H1 (cell line): ENCODE measurements around the gene LRRC2. TPM values are rescaled to one million over a fixed set of nuclear protein-coding genes. Genes with fewer than 3 reads are reported as not detected.

Experiments used
- CTCF ChIA-PET: fragments of 300-600 bp; sonication (Branson Sonifier 250); formaldehyde crosslinking; loops from one replicate; lab custom pipeline; 2021; ENCODE audit not compliant: partially characterized antibody; lab: Charles Lee
- POLR2A ChIA-PET: fragments of 300-600 bp; sonication (Branson Sonifier 250); formaldehyde crosslinking; loops from one replicate; lab custom pipeline; 2021; ENCODE audit warnings: inconsistent platforms; ENCODE audit not compliant: partially characterized antibody; lab: Charles Lee
- DNase-seq, 2 experiments: peaks; one replicate each; pipeline versions ENCODE4 v3.0.0 to v3.0.0-alpha.2; 2010 to 2022; ENCODE audit warnings: low spot score in 2 of 2, low read depth in 1 of 2, mixed read lengths in 1 of 2
- FAIRE-seq: peaks from 2 replicates; lab custom pipeline; 2011; peaks lifted over from hg19 to GRCh38; lab: Jason Lieb, UNC
- H2AFZ ChIP-seq: 2 replicates; pipeline ENCODE4 v1.8.1; 2012; ENCODE audit warnings: low read length, inconsistent platforms
- H2AK5ac ChIP-seq: 2 replicates; pipeline ENCODE4 v1.6.1; 2013; ENCODE audit warnings: low read depth, low read length
- H2BK120ac ChIP-seq: replicated peaks from 2 replicates; pipeline ENCODE3; 2013; ENCODE audit warnings: low read depth, low read length, inconsistent platforms
- H2BK12ac ChIP-seq: 2 replicates; pipeline ENCODE4 v1.6.1; 2013; ENCODE audit warnings: low read depth, low read length
- H2BK15ac ChIP-seq: 2 replicates; pipeline ENCODE4 v1.6.1; 2013; ENCODE audit warnings: low read length
- H2BK20ac ChIP-seq: 2 replicates; pipeline ENCODE4 v1.6.1; 2013; ENCODE audit warnings: low read length
- H2BK5ac ChIP-seq: 2 replicates; pipeline ENCODE4 v1.6.1; 2013; ENCODE audit warnings: low read depth, low read length
- H3K14ac ChIP-seq: 2 replicates; pipeline ENCODE4 v1.6.1; 2013; ENCODE audit warnings: inconsistent platforms; ENCODE audit not compliant: insufficient read length
- H3K18ac ChIP-seq: 2 replicates; pipeline ENCODE4 v1.6.1; 2013; ENCODE audit warnings: low read length; ENCODE audit errors: extremely low read depth
- H3K23ac ChIP-seq: 2 replicates; pipeline ENCODE4 v1.6.1; 2013; ENCODE audit warnings: inconsistent platforms; ENCODE audit not compliant: insufficient read length
- H3K23me2 ChIP-seq: 2 replicates; pipeline ENCODE4 v1.6.1; 2013; ENCODE audit warnings: low read depth, low read length
- H3K27ac ChIP-seq: 2 replicates; pipeline ENCODE4 v1.6.1; 2011; ENCODE audit warnings: low read depth, low read length, inconsistent platforms
- H3K27me3 ChIP-seq, 4 experiments: replicated peaks in 1 of 4; 1 replicate in 1 of 4; 2 replicates in 3 of 4; pipeline versions ENCODE4 v1.6.1 to v1.8.1; 2011 to 2013; ENCODE audit warnings: low read length in 3 of 4, mild to moderate bottlenecking in 3 of 4, inconsistent platforms in 2 of 4, mixed read lengths in 2 of 4, moderate library complexity in 1 of 4; ENCODE audit not compliant: control insufficient read depth in 3 of 4, insufficient read depth in 3 of 4; ENCODE audit errors: extremely low read depth in 1 of 4
- H3K36me3 ChIP-seq, 4 experiments: 2 replicates each; pipeline versions ENCODE4 v1.6.1 to v1.8.1; 2011 to 2013; ENCODE audit warnings: mild to moderate bottlenecking in 4 of 4, low read length in 3 of 4, moderate library complexity in 2 of 4, control low read depth in 1 of 4, inconsistent platforms in 1 of 4; ENCODE audit not compliant: insufficient read depth in 4 of 4, control insufficient read depth in 2 of 4
- H3K4ac ChIP-seq: replicated peaks from 2 replicates; pipeline ENCODE3; 2013; ENCODE audit warnings: low read length, low read depth, mixed read lengths, inconsistent platforms; ENCODE audit not compliant: insufficient read length
- H3K4me1 ChIP-seq, 4 experiments: replicated peaks in 1 of 4; 1 replicate in 1 of 4; 2 replicates in 3 of 4; pipeline versions ENCODE4 v1.6.1 to v1.8.1; 2011 to 2013; ENCODE audit warnings: low read length in 3 of 4, inconsistent platforms in 2 of 4, mixed read lengths in 1 of 4; ENCODE audit not compliant: insufficient read depth in 4 of 4, control insufficient read depth in 3 of 4
- H3K4me2 ChIP-seq, 2 experiments: 2 replicates each; pipeline versions ENCODE4 v1.6.1 to v1.8.1; 2011 to 2013; ENCODE audit warnings: low read depth in 2 of 2, low read length in 2 of 2, control low read depth in 1 of 2, inconsistent platforms in 1 of 2, mild to moderate bottlenecking in 1 of 2; ENCODE audit not compliant: insufficient read depth in 1 of 2
- H3K4me3 ChIP-seq, 4 experiments: fragments of 200-600, 300-600 bp in 1 of 4; sonication (generic), shearing (Covaris generic), sonication (Bioruptor Twin) in 1 of 4; 2 replicates each; pipeline versions ENCODE4 v1.5.1 to v1.8.1; 2011 to 2016; ENCODE audit warnings: low read length in 4 of 4, low read depth in 3 of 4, control low read depth in 2 of 4, inconsistent platforms in 2 of 4, mild to moderate bottlenecking in 2 of 4, mixed read lengths in 1 of 4, moderate library complexity in 1 of 4; ENCODE audit not compliant: insufficient read depth in 2 of 4; ENCODE audit errors: extremely low read depth in 1 of 4
- H3K56ac ChIP-seq: replicated peaks from 2 replicates; pipeline ENCODE3; 2013; ENCODE audit warnings: low read depth, mild to moderate bottlenecking, mixed read lengths, low read length, inconsistent platforms; ENCODE audit not compliant: insufficient read length
- H3K79me1 ChIP-seq: 2 replicates; pipeline ENCODE4 v1.6.1; 2013; ENCODE audit warnings: low read depth, low read length, control low read depth
- H3K79me2 ChIP-seq, 2 experiments: 2 replicates each; pipeline versions ENCODE4 v1.6.1 to v1.8.1; 2012 to 2013; ENCODE audit warnings: low read length in 2 of 2, mild to moderate bottlenecking in 2 of 2, inconsistent platforms in 1 of 2; ENCODE audit not compliant: insufficient read depth in 2 of 2, control insufficient read depth in 1 of 2
- H3K9ac ChIP-seq, 4 experiments: replicated peaks in 1 of 4; 1 replicate in 1 of 4; 2 replicates in 3 of 4; pipeline versions ENCODE4 v1.6.1 to v1.8.1; 2011 to 2013; ENCODE audit warnings: low read depth in 3 of 4, low read length in 3 of 4, control low read depth in 2 of 4, mild to moderate bottlenecking in 2 of 4, moderate library complexity in 2 of 4, inconsistent platforms in 1 of 4; ENCODE audit errors: extremely low read depth in 1 of 4
- H3K9me3 ChIP-seq, 2 experiments: 2 replicates each; pipeline versions ENCODE4 v1.6.1 to v1.8.1; 2012 to 2013; ENCODE audit warnings: mild to moderate bottlenecking in 2 of 2, moderate library complexity in 2 of 2, control low read depth in 1 of 2, inconsistent platforms in 1 of 2, low read depth in 1 of 2, low read length in 1 of 2, mixed read lengths in 1 of 2; ENCODE audit not compliant: insufficient read depth in 2 of 2
- H4K20me1 ChIP-seq, 2 experiments: replicated peaks in 1 of 2; 2 replicates each; pipeline versions ENCODE3 to v1.8.1; 2011 to 2013; ENCODE audit warnings: inconsistent platforms in 2 of 2, low read length in 2 of 2, mild to moderate bottlenecking in 1 of 2; ENCODE audit not compliant: insufficient read depth in 2 of 2, control insufficient read depth in 1 of 2
- H4K5ac ChIP-seq: 2 replicates; pipeline ENCODE4 v1.6.1; 2013; ENCODE audit warnings: low read length, low read depth, mixed read lengths, inconsistent platforms; ENCODE audit not compliant: insufficient read length
- H4K8ac ChIP-seq: 2 replicates; pipeline ENCODE4 v1.8.0; 2013; ENCODE audit warnings: mild to moderate bottlenecking, moderate library complexity, low read length, inconsistent platforms; ENCODE audit not compliant: insufficient read depth; ENCODE audit errors: extremely low read depth
- H4K91ac ChIP-seq: replicated peaks from 2 replicates; pipeline ENCODE3; 2013; ENCODE audit warnings: low read length, mixed read lengths, inconsistent platforms; ENCODE audit not compliant: insufficient read length
- ASH2L ChIP-seq: fragments of 200-600, 300-600 bp; sonication (generic); IDR thresholded peaks from one replicate; pipeline ENCODE4 v1.7.1; 2017; ENCODE audit warnings: low read length
- CREB1 ChIP-seq: IDR thresholded peaks from 2 replicates; pipeline ENCODE4 v1.6.1; 2012; ENCODE audit warnings: inconsistent platforms
- CTCF ChIP-seq, 3 experiments: IDR thresholded peaks; 1 replicate in 2 of 3; 2 replicates in 1 of 3; pipeline versions ENCODE4 v1.5.1 to v1.6.1; 2011; ENCODE audit warnings: low read length in 3 of 3, mild to moderate bottlenecking in 3 of 3, inconsistent platforms in 2 of 3, low read depth in 1 of 3, moderate library complexity in 1 of 3; ENCODE audit not compliant: insufficient read depth in 1 of 3; ENCODE audit errors: control extremely low read depth in 1 of 3
- FOSL1 ChIP-seq: IDR thresholded peaks from 2 replicates; pipeline ENCODE4 v1.6.1; 2011; ENCODE audit warnings: mild to moderate bottlenecking, low read depth, low read length, moderate library complexity; ENCODE audit not compliant: insufficient read depth
- RBBP5 ChIP-seq: IDR thresholded peaks from 2 replicates; pipeline ENCODE4 v1.7.1; 2012; ENCODE audit warnings: low read depth, mild to moderate bottlenecking, inconsistent platforms, low read length, moderate library complexity, borderline replicate concordance
- RNF2 ChIP-seq: fragments of 200-900, 300-1000 bp; sonication (generic); IDR thresholded peaks from 2 replicates; pipeline ENCODE4 v1.7.1; 2016; ENCODE audit warnings: borderline replicate concordance, low read depth, mild to moderate bottlenecking, antibody characterized with exemption, low read length; ENCODE audit not compliant: poor library complexity, severe bottlenecking; ENCODE audit errors: missing control alignments
- SP2 ChIP-seq: IDR thresholded peaks from 2 replicates; pipeline ENCODE4 v1.6.1; 2012; ENCODE audit warnings: mild to moderate bottlenecking, low read length, inconsistent platforms
- SP4 ChIP-seq: IDR thresholded peaks from 2 replicates; pipeline ENCODE4 v1.6.1; 2012; ENCODE audit warnings: low read length, inconsistent platforms
- YY1 ChIP-seq: IDR thresholded peaks from 2 replicates; pipeline ENCODE4 v1.6.1; 2011; ENCODE audit warnings: low read depth, mild to moderate bottlenecking, low read length
- WGBS, 2 experiments: shearing (Covaris generic) in 1 of 2; methylation state at CpG; one replicate each; pipeline versions ENCODE4 v1.1.6 to v1.1.7; 2013 to 2015; ENCODE audit warnings: low lambda C conversion rate in 2 of 2, mixed read lengths in 2 of 2, inconsistent platforms in 1 of 2, low coverage in 1 of 2, missing lambda C conversion rate in 1 of 2; ENCODE audit not compliant: insufficient replicate concordance in 2 of 2, insufficient coverage in 1 of 2, insufficient read length in 1 of 2; ENCODE audit errors: extremely low coverage in 1 of 2, missing lambda C conversion rate in 1 of 2; 5-methylcytosine and 5-hydroxymethylcytosine counted together
- polyA plus RNA-seq, 7 experiments: library from polyadenylated mRNA; depleted of rRNA in 3 of 7; stranded (reverse) in 5 of 7; unstranded in 2 of 7; fragments of >200 nt in 5 of 7; fragments of 200-250 nt in 2 of 7; gene quantifications; 1 replicate in 5 of 7; 2 replicates in 1 of 7; 4 replicates in 1 of 7; pipeline versions ENCODE4 v1.2.1 to v1.2.3, GENCODE V29; 2011 to 2013; ENCODE audit warnings: missing spikeins in 2 of 7, mixed read lengths in 2 of 7
- total RNA-seq: library from RNA; stranded (reverse); fragmentation: NEBNext Ultra II Directional; extraction: Animal tissue kit (Norgen Biotek cat#: 25700); gene quantifications from 2 replicates; pipeline ENCODE4 v1.2.1, GENCODE V29; 2021

LRRC2 gene
- total and polyA plus RNA-seq, 2 of the 8 experiments (the other 6 are each of a cell fraction or from before 2014, with no cell fraction given): 1.4 to 6.4 TPM

- no peaks in the 10 kb centered on the region for H3K27me3 ChIP-seq
- no peak overlapping the region for H4K8ac ChIP-seq
- H2BK15ac ChIP-seq: peak overlapping the region; percentile 62; the same call in 1 of the 2 replicates
- H3K4me1 ChIP-seq: peaks cover 3 to 23% (median 9%) of the 10 kb centered on the region in 4 experiments
- FAIRE-seq (peak; percentile 97), DNase-seq (peak in 1 of 2 experiments; percentile 58)
- no peak overlapping the region for H4K5ac ChIP-seq
- H3K79me1 ChIP-seq: no peaks in the 10 kb centered on the region
- H3K23me2 ChIP-seq: no peaks in the 10 kb centered on the region
- no peaks in the 10 kb centered on the region for H3K79me2 ChIP-seq
- peak overlapping the region; percentile 62 for H2BK20ac ChIP-seq
- H3K9ac ChIP-seq: no peak overlapping the region
- no peak overlapping the region for H3K27ac ChIP-seq
- H3K18ac ChIP-seq: peak overlapping the region; percentile 62; the same call in 1 of the 2 replicates
- no peaks in the 10 kb centered on the region for H4K20me1 ChIP-seq
- no peak overlapping the region for H3K4ac ChIP-seq
- CTCF ChIA-PET: interaction anchor here (0.6 to 3.3 kb wide), 15 partner anchors 12 to 145 kb away, joined by 3 to 18 read pairs (median 4); partner anchors contain the start of gene ALS2CL
- H3K56ac ChIP-seq: no peak overlapping the region
- POLR2A ChIA-PET: interaction anchor here (1.8 to 2.4 kb wide), 4 partner anchors 11 to 25 kb away, joined by 4 to 7 read pairs (median 4); no protein-coding TSS in a partner anchor
- H2AFZ ChIP-seq: peak overlapping the region; percentile 81; the same call in 1 of the 2 replicates
- no peak overlapping the region for H2BK12ac ChIP-seq
- H3K4me2 ChIP-seq: 0 out of 4 replicates have a peak overlapping the region, but pooled peaks of 1 of the 2 experiments have one; percentile 4
- H2BK5ac ChIP-seq: peak overlapping the region; percentile 73
- no peaks in the 10 kb centered on the region for H3K36me3 ChIP-seq
- 54% methylated on average over 6 of the region's 6 CpGs; no CpG with 5 or more reads in 1 of the 2 experiments for WGBS, 2 experiments
- no peak overlapping the region for H3K23ac ChIP-seq
- H2AK5ac ChIP-seq: no peak overlapping the region
- no peak overlapping the region for H4K91ac ChIP-seq
- H2BK120ac ChIP-seq: peak overlapping the region; percentile 36
- H3K14ac ChIP-seq: no peak overlapping the region
- no peaks in the 10 kb centered on the region for H3K9me3 ChIP-seq
- H3K4me3 ChIP-seq: no peak overlapping the region
- no peak for TF ChIP-seq FOSL1
- no peak for TF ChIP-seq ASH2L
- TF ChIP-seq RNF2: no peak
- TF ChIP-seq CTCF (IDR thresholded peaks at IDR 0.05; ENCODE audit: control extremely low read depth in 1 of 3, insufficient read depth in 1 of 3, low read depth in 1 of 3, low read length in 3 of 3): peak; percentile 31 to 72 (median 68)
- no peak for TF ChIP-seq SP4
- no peak for TF ChIP-seq CREB1
- no peak for TF ChIP-seq YY1
- TF ChIP-seq RBBP5: no peak
- TF ChIP-seq SP2: no peak
Observed at GRCh38 chr3:46607603-46608028, 41.5 kb upstream of the LRRC2 start.
